NCI-H2196 treated with DMSO at 0.1 percent for 48 hours (cell line): ENCODE results near the gene ZNF85.
"Not testable (repeated sequence)": the region's sequence is repeated elsewhere in the genome, so short reads cannot be mapped to it uniquely, and the experiment has no call there.

ENCODE experiments used
- DNase-seq: peaks from one replicate; lab custom pipeline; 2025; ENCODE audit not compliant: unreplicated experiment; lab: John Stamatoyannopoulos, UW

ZNF85 gene

GRCh38 chr19:20923077-20923871 lies at the start of gene ZNF85:
TSS of gene ZNF85 (plus strand) at chr19:20923251. CDS start at chr19:20923401, 150 bp downstream.
- peak; percentile 70 for DNase-seq

GRCh38 chr19:20879501-20879900 lies 43.5 kb upstream of the ZNF85 start:
- DNase-seq: no peak

- DNase-seq: no peak
Measured at GRCh38 chr19:20912973-20913372, 10.1 kb upstream of the ZNF85 start.

- DNase-seq: no peak
Measured at GRCh38 chr19:20925481-20925880, 2.4 kb downstream of the ZNF85 start.

- DNase-seq: no peak
Measured at GRCh38 chr19:20926796-20927195, 3.7 kb downstream of the ZNF85 start.

- DNase-seq: no peak
Measured at GRCh38 chr19:20928371-20928770, 5.3 kb downstream of the ZNF85 start.

GRCh38 chr19:20936322-20936947 lies 13.4 kb downstream of the ZNF85 start:
- DNase-seq: not testable (repeated sequence)

- DNase-seq: not testable (repeated sequence)
Measured at GRCh38 chr19:20952561-20953095, 29.6 kb downstream of the ZNF85 start.

GRCh38 chr19:20964798-20965197 lies 41.7 kb downstream of the ZNF85 start:
- DNase-seq: no peak

GRCh38 chr19:20968092-20968491 lies 45.0 kb downstream of the ZNF85 start:
- no peak for DNase-seq

GRCh38 chr19:20969498-20969897 lies 46.4 kb downstream of the ZNF85 start:
- no peak for DNase-seq

GRCh38 chr19:20969898-20970297 lies 46.8 kb downstream of the ZNF85 start:
- no peak for DNase-seq

- not testable (repeated sequence) for DNase-seq
Measured at GRCh38 chr19:20992788-20993187, 69.7 kb downstream of the ZNF85 start.

- no peak for DNase-seq
Measured at GRCh38 chr19:20999731-21000352, 76.8 kb downstream of the ZNF85 start.
